OCI-M2 (cell line): ENCODE data around the gene TEKT5.

Experiments
- DNase-seq: peaks from one replicate; lab custom pipeline; 2025; ENCODE audit not compliant: unreplicated experiment; lab: John Stamatoyannopoulos, UW

Gene TEKT5

DNA sequence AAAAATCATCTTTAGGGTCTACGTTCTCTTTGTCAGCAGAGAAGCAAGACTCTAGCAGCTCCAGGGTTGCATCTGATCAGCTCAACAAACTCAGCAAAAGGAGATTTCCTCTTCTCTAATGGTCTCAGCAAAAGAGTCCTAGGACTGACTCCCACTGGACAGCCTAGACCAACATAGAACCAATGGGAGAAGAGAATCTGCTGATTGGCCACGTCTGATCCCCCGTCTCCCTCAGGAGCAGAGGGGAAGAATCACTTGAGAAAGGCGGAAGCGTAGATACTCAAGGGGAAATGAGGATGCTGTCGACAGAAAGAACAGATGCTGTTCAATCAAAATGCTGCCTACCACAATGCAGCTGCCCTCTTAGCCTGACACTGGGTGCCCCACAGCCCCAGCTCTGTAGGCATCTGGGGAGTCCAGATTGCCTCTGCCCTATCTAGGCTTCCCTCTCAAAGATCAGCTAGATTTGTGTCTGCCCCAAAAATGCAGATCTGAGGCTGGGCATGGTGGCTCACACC is 82.8 kb downstream of the TEKT5 start:
- DNase-seq, result no peak

DNA sequence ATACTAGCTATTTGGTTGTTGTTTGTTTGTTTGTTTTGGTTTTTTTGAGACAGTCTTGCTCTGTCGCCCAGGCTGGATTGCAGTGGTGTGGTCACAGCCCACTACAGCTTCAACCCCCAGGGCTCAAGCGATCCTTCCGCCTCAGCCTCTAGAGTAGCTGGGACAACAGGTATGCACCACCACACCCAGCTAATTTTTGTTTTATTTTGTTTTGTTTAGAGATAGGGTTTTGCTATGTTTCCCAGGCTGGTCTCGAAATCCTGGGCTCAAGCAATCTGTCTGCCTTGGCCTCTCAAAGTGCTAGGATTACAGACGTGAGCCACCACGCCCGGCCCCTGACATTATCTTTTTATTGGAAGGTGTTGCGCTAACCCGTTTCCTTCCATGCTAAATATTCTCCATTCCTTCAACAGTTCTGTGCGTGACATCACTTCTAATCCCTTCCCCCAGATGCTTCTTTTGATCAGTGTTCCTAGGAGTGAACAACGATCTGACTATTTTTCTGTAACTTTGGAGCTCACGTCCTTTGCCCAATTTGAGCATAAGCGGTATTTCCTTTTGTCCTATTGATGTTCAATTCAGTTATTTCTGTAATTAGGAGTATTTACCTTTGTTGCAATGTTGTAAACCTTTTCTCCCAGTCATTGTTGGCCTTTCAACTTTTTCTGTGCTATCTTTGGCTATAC is 84.1 kb downstream of the TEKT5 start:
- DNase-seq, result no peak

DNA sequence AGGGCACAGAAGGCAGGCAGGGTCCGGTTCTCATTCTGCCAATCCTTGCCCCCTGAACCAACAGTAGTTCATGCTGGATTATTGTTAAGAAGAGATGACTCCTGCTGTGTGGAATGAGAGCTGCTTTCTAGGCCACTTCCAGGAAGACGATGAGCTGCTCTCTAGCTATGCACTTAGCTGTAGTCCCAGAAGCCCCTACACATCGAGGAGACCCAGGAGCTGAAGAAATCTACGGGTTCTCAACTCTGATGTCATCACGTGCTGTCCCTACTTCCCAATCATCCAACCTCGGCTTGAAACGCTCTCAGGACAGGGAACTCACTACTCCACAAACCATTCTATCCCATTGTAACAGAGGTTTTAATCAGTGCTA is 85.3 kb downstream of the TEKT5 start:
- no peak for DNase-seq

DNA sequence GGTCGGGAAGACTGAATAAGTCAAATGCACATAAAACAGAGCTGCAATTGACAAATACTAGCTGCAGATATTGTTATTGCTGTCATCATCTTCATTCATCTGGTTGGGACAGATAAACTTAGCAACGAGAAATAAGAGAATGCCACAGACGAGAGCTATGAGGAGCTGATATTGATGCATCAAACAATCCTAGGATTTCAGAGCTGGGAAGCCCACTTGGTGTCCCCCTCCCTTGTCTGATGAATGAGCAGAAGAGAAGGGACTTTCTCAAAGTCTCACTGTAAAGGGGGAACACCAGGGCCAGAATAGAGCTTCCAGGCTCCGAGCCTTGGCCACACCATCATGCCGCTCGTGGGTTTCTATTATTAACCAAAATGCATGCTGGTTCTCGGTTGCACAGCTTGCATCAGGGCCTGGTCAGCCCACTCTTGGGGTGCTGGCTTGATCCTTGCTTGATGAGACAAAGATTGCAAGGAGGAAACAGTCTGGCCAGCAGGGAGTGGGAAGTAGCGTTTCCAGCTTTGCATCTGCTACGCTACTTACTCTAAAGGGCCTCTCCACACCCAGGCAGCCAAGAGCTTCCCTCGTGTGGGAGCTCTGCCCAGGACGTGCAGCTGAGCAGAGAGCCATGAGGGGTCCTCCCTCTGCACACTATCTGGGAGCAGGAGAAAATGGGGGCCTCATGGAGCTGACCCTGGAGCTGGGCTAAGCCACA is 85.9 kb downstream of the TEKT5 start:
- DNase-seq, result no peak

DNA sequence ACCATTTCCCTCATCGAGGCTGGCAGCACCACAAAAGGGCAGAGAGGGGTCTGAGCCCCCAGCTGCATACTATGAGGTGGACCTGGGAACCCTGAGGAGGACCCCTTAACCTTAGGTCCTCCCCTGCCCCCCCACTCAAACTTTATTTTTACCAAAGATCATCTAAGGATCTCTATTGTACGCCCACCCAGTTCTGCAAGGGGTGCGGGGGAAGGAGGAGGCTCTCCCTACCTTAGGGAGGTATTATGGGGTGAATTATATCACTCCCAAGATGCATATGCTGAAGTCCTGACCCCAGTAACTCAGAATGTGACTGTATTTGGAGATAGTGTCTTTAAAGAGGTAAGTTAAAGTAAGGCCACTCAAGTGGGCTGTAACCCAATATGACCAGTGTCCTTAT is 87.6 kb downstream of the TEKT5 start:
- DNase-seq, result no peak

DNA sequence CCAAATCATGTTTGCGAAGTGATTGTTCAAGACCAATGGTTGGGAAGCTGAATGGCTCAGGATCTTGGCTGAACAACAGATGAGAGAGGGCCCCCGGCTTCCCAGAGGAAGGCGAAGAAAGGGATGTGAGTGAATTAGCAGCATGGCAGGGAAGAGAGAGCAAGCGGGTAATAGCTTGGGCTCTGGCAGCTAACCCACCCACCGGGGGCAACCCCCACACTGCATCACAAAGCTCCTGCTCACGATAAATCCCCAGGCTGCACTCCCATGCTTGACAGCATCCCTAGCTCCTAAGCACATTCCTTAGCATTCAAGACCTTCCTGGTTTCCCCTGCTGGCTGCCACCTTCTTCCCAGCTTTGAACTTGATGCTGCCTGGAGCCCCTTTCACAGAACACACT is 88.1 kb downstream of the TEKT5 start:
- no peak for DNase-seq

DNA sequence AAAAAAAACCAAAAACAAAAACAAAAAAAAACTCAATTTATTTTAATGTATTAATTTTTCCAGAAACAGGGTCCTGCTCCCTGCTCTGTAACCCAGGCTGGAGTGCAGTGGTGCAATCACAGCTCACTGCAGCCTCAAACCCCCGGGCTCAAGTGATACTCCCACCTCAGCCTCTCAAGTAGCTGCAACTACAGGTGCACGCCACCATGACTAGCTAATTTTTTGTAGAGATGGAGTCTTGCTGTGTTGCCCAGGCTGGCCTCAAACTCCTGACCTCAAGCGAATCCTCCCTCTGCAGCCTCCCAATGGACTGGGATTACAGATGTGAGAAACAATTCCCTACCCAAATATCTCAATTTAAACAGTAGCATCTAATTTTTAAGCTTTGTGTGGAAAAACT is 89.1 kb downstream of the TEKT5 start:
- DNase-seq, result no peak

DNA sequence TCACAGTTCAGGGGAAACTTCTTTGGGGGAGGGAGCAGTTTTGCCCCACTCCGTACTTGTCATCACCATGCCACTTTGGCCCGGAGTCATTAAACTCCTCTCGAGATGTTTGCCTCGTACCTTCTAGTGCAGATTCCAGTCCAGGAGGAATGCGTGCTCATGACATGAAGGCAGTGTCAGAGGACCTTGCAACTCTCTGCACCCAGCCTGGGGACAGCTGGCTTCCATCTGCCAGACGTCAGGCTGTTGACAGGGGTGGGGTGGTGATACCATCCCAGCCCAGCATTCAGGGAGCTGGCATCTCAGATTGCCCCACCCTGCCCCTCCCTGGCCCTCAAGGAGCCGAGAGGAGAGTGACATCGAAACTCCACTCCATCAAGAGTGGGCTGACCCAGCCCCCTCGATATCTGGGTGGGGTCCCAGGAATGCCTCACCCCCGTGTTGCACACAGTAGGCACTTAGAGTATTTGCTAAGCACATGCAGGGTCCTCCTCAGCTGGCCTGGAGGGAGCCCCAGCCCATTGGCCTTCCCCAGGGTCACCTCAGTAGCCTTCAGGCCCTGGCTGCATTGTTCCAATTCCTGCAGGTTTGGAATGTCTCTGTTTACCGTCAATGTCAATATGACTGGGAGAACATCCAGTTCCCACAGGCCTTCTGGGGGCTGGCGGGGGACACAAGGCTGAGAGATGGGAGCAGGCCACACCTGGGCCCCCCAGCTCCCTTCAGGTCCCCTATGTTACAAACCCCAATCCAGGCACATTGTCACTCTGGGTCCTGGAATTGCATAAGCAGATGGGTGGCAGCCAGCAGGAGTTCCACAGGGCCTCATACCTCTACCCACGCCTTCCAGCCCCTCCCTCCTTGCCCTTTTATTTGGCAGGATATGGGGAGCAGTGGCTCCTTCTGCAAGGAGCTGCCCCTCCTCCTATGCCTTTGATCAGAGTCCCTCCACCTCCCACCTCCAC is 93.0 kb downstream of the TEKT5 start:
- no peak for DNase-seq

DNA sequence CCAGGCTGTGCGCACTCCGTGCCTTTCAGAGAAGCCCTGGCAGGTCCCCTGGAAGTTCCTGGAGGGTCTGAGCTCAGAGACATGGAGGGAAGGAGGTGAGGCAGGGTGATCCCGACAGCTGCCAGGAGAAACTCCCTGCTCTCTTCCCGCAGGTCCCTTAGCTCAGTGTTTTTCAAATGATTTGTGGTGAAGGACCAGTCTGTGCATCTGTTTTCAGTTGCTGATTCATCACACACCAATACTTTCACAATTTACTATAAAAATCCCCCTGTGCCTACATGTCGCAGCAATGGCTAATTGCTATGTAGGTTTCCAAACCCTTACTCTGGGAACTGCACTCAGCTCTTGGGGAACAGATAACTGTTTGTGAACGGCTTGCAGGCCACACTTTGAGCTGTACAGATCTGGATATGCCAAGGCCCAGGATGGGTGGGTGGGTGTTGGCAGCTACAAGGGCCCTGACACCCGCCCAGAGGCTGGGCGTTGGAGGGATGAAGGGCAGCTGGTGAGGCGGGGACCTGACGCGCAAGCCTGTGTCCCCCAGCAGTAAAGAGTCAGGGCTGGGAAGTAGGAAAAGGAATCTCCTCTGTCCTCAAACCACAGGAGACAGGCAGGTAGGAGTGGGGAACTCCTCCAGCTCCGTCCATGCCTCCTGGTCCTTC is 93.8 kb downstream of the TEKT5 start:
- DNase-seq, result no peak

DNA sequence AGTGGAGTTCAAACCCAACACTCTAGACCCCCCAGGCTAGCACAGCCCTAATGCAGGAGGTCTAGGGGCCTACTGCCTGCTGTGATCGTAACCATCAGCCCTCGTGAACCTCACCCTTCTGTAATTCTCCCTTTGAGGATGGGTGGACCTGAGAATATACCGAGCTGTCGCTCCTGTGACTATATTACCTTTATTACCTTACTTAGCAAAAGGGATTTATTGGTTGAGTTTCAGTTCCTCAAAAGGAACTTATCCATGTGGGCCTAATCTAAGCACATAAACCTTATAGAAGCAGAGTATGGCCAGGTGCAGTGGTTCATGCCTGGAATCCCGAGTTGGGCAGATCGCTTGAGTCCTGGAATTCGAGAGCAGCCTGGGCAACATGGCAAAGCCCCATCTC is 95.1 kb downstream of the TEKT5 start:
- no peak for DNase-seq

DNA sequence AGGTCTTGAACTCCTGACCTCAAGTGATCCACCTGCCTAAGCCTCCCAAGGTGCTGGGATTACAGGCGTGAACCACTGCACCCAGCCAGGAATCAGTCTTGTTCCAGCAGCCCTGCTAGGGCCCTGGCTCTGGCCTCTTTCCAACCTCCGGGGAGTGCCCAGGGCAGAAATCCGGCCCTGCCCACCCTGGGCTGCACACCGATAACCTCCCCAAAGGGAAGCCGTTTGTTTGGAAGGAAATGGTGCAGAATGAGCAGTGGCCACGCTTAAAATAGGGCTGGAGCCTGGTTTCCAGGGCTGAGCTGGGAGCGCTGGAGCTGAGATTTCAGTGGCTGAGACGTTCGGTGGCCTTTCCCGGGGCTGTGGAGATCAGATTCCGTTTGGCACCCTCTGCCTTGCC is 96.6 kb downstream of the TEKT5 start:
- DNase-seq, result no peak

DNA sequence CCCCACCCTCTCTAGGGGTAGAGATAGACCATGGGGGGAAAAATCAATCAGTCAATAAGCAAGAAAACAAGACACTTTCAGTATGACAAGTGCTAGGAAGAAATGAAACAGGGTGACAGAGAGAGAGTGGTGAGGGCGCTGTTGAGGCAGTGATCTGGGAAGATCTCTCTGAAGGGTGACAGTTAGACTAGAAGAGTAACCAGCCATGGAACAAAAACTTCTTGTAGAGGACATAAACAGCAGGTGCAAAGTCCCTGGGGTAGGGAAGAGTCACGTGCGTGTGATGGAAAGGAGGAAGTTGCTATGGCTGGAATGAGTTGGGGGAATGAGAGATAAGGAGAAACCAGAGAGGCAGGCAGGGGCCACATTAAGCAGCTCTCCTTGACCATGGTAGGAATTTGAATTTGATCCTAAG is 97.5 kb downstream of the TEKT5 start:
- no peak for DNase-seq

DNA sequence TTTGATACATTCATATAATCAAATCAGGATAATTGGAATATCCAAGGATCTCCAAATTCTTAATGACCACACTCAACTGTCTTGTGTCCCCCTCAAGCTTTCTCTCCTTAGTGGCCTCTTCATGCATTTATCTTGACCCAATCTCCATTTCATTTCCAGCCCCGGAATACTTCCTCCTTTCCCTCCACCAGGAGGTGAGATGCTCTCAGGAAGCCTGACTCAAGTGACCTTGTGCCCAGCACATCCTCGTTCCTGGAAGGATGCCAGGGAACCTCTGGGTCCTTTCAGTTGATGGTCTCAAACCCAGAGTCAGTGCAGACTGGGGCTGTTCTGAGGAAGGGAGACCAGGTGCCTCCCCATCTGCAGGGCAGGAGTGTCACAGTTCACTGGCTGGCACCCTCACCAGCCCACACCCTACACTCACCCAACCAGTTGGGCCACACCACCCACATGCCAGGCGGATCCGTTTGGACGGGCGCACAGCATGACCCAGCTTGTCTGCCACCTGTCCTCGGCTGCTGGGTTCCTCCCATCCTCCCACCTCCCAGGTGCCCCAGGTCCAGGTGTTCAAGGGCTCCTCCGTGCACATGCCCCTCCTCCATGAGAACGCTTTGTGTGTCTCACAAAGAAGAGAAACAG is 100.3 kb downstream of the TEKT5 start:
- DNase-seq, result no peak

DNA sequence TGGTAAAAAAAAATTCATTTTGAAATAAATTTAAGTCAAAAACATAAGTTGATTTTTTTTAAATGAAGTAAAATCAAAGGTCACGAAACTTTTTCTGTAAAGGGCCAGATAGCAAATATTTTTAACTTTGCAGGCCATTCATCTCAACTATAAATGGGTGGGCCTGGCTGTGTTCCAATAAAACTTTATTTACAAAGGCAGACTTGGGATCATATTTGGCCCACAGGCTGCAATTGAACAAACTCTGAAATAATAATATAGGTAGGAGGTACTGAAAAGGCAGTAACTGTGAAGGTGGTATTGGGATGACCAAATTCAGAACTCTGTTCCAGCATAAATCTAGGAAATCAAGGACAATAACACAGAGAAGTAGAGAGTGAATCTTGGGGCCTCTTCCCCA is 102.1 kb downstream of the TEKT5 start:
- no peak for DNase-seq

DNA sequence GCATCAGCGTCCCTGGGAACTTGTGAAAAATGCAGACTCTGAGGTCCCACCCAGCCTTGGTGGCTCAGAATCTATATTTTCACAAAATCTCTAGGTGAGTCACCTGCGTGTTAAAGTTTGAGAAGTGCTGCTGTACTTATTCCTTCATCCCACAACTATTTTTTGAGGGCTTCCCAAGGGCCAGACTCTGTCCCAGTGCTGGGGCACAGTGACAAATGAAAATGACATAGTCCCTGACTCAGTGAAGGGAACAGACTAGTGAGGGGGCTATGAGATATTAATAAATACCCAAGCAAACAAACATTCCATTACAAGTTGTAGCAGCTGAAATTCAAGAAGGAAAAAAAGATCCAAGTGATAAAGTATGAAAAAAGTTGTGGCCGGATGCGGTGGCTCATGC is 104.4 kb downstream of the TEKT5 start:
- DNase-seq, result no peak

DNA sequence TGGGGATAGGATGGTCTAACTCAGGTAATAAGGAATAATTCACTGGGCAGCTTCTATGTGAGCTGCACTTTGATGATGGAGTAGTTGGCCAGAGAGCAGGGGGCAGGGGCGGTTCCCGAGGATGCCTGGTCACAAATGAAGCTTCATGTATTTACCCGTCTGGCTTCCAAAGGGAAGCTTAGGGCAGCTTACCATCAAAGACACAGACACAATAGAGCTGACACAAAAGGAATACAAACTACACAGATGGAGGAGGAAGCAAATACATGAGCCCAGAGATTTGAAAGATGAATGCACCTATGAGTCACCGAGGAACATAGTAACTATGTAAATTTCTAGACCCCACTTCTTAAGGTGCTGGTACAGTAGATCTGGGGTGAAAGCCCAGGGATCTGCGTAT is 105.6 kb downstream of the TEKT5 start:
- DNase-seq, result no peak

DNA sequence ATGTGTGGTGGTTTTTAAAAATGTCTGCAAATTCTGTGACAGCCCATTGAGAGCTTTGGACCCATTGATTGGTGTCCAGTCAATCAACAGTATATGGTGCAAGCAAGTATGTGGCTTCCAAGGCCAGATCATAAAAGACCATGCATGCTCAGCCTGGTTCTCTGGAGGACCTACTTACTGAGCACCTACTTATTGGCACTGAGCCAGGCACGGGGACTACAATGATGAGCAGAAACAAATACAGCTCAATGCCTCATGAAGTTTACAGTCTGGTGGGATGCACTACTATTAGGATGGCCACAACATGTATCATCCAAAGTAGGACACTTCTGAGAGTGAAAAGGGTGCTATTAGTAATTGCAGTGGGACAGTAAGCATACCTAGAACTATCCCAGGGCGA is 107.1 kb downstream of the TEKT5 start:
- DNase-seq, result no peak

DNA sequence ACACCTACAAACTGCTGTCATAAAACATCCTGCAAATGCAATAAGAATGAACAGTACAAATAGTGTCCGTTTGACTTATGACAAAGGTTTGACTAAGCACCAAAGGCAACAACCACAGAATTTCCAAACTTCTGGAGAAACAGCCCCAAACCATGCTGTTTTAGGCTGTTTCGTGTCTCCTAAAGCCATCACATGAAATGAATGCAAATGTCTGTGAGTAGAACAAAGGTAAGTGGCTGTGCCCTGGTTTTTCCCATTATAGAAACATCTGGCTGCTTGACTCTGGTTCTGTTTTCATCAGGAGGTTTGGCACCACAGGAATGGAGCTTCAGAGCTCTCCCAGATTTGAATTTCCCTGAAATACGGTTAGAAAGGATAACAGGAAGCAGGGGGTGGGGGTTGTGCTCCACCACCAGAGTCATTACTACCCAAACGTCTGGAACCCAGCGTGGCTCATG is 109.7 kb downstream of the TEKT5 start:
- no peak for DNase-seq

DNA sequence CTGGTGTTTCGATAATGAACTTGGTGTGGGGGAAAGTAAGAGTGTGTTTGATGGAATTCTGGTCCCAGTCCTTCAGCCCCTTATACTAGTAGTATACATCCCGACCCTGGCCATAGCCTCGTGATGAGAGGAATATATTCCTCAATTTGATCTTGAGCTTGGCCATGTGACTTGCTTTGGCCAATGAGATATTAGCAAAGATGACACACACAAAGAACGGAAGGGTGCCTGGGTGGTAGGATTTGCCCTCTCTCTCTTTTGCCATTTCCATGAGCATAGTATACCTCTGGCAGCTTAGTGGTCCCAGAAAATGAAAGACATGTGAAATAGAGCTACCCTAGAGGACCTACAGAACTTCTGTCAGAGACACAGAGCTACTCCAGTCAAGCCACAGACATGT is 111.5 kb downstream of the TEKT5 start:
- DNase-seq, result no peak

DNA sequence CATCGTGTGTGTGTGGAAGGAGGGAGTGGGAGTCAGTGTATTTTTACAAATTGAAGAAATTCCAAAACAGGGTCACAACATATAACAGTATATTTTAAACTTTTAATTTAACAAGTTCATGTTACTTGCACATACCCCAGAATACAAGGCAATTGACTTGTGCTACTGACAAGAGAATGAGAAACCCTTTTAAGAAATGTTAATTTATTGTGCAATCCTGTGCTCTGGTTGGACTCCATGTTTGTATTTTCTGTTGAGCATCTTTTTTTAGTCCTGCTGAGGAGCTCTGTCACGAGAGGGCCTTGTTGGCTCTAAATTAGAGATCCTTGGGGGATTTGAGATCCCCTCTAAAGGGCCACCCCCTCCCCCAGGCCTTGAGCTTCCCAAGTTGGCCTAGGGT is 113.2 kb downstream of the TEKT5 start:
- DNase-seq, result no peak

DNA sequence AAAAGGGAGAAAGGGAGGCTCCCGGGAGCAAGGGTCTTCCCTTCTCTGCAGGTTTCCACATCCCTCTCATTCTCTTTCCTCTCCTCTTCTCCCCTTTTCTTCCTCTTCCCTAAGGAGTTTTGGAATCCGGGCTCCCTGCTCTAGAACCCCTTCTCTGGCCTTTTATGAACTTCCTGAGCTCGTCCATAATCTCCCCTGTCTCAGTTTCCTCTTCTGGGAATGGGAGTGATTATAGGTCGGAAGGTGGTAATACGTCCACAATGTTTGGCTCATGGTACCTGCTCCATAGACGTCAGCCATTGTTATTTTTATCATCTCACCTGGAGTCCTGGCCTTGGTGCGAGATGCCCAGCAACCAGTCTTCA is 113.9 kb downstream of the TEKT5 start:
- DNase-seq, result no peak
